Hematopoietic multipotent progenitor cell treated with erythropoietin and hydrocortisone succinate and interleukin-3 and kit ligand, for 6 days (in vitro differentiated cells): ENCODE measurements around the gene APOO.
"Not testable (repeated sequence)": the region's sequence is repeated elsewhere in the genome, so short reads cannot be mapped to it uniquely, and the experiment has no call there.

Source experiments
- DNase-seq: peaks from one replicate; pipeline ENCODE4 v3.0.0-alpha.2; 2015

The APOO gene

DNA sequence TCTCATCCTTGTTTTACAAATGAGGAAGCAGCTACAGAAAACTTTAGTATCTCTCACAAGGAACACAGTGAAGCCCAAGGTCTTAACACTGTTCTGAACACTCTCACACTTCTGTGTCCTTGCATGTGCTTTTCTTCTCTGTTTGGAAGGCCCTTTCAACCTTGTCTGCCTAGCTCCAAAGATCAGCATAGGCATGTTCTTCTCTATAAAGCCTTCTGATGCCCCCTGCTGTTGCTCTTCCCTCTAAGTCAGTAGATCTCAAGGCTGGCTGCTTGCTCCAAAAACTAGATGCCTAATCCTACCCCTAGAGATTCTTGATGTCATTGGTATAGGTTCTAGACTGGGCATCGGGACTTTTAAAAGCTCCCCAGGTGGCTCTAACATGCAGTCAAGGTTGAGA is 5.9 kb downstream of the APOO start:
- peak; percentile 92 for DNase-seq

DNA sequence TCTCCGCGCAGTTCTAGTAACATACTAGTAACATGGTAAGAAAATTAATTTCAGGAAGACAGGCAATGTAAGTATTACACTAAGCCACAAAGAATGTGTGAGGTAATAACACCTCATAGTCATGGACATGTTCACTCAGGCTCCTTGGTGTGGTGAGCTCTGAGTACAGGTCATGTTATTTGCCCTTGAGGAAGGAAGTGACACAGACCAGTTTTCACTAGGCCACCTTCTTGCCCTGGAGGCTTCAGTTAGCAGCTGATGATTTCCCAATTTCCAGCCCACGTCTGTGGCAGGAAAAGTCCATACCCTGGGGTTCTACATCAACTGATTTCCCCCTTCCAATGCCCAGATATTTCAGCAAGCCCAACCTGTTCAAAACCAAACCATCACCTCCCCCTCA is 6.7 kb downstream of the APOO start:
- peak; percentile 32 for DNase-seq

DNA sequence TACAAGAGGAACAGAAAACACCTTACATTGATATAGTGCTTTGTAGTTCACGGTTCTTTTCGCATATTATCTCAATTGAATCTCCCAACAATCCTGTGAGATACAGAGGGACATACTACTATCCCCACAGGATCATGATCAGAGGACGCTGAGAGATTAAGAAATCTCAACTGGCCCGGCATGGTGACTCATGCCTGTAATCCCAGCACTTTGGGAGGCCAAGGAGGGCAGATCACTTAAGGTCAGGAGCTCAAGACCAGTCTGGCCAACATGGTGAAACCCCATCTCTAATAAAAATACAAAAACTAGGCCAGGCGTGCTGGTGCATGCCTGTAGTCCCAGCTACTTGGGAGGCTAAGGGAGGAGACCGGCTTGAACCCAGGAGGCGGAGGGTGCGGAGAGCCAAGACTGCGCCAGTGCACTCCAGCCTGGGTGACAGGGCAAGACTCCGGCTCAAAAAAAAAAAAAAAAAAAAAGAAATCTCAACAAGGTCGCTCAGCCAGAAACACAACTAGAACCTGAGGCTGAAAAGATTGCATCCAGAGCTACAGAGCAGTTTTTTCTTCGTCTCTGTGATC is 7.4 kb downstream of the APOO start:
- DNase-seq: no peak

DNA sequence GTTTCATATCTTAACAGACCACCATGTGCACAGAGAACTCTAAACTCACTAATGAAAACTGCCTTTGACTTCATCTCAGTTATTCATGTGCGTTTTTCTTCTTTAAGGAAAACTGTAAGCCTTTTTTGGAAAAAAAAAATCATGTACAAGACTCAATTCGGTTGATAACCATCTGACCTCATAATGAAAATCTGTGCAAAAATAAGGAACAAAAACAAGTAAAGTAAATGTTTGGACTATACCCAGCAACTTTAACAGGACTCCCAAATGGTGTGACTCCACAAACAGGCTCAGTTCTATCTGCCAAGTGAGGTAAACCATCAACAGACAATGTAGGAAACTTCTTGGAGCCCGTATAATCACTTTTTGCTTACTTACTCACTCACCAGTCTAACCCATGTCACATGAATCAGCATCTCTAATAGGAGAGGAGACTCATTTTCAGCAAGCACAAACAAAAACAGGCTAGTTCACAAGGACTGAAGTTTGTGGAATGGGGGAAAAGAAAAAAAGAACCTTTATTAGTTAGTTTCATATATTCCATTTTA is 9.3 kb downstream of the APOO start:
- no peak for DNase-seq

DNA sequence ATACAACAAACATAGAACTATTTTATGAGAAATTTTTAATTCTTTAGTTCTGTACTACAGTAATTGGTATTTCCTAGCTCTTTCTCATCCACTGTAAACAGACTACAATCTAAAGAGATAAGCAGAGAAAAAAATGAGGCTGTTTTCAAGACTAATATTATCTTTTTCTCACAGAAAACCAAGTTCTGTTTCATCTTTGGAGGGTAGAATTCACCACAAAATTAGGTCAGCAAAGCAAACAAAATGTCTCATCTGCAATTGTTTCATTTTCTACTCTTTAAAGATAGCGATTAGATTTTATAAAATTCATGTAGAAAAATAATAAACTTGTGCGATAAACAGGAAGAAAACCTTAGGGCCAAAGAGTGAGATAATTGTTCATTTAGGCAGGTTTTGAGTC is 10.8 kb downstream of the APOO start:
- peak; percentile 68 for DNase-seq

DNA sequence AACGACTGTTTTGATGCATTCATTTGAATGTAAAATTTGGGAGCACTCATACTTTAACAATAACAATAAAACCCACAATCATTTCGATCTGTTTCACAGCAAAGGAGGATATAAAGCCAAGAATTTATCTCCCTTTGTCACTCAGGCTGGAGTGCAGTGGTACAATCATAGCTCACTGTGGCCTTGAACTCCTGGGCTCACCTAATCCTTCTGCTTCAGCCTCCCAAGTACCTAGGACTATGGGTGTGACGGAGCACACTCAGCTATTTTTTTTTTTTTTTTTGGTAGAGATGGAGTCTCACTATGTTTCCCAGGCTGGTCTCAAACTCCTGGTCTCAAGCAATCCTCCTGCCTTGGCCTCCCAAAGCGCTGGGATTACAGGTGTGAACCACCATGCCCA is 11.2 kb downstream of the APOO start:
- DNase-seq: not testable (repeated sequence)

DNA sequence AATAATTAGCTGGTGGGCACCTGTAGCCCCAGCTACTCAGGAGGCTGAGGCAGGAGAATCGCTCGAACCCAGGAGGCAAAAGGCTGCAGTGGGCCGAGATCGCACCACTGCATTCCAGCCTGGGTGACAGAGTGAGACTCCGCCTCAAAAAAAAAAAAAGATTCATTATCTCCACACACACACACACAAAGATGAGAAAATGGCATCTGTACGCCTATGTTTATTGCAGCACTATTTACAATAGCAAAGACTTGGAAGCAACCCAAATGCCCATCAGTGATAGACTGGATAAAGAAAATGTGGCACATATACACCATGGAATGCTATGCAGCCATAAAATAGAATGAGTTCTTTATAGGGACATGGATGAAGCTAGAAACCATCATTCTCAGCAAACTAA is 12.7 kb downstream of the APOO start:
- DNase-seq: peak; percentile 56

DNA sequence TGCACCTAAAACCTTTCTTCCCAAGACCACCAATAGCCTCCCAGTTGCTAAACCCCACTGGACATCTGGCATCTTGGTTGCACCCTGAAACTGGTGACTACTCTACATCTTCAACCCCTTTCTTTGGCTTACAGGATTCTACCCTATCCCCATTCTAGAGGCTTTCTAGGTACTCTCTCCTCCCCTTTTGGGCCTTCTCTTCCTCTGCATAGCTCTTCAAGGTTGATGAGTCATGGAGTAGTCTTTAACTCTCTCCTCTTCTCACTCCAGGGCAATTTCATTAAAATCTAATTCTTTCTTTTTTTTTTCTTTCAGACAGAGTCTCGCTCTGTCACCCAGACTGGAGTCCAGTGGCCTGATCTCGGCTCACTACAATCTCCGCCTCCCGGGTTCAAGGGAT is 16.8 kb downstream of the APOO start:
- no peak for DNase-seq

DNA sequence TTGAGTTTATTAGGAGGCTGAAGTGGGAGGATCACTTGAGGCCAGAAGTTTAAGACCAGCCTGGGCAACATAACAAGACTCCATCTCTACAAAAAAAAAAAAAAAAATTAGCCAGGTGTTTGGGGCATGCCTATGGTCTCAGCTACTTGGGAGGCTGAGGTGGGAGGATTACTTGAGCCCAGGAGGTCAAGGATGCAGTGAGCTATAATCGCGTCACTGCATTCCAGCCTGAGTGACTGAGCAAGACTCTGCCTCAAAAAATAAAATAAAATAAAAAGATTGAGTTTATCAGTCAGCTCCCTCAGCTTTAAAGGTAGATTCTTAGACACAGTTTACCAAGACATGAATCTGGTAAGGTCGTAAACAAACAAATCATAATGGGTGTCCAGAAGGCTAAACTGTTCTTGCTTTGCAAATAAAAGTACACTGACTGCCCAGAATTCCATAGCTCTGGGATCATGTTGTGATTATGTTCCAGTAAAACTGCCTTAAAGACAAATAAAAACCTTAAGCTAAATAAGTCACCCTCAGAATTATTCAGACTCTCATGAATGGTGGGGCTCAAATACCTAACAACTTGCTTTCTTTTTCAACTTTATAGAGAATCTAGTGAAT is 18.7 kb downstream of the APOO start:
- no peak for DNase-seq

DNA sequence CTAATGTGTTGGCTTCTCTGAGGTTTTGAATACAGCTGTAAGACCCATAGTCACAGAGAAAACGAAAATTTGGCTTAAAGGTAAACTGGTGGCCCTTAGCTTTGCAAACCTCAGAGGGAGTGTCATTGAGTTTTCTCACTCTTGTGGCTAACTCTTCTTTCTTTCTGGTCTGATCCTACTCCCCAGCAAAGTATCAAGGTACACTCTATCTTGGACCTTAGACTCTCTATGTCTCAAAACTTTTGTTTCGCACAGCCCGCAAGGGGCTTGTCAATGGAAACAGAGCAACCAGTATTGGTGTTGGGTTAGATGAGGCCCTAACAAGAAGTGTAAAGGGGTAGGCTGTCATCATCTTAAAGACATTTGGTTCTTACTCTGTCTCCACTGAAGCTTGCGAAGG is 19.8 kb downstream of the APOO start:
- no peak for DNase-seq

DNA sequence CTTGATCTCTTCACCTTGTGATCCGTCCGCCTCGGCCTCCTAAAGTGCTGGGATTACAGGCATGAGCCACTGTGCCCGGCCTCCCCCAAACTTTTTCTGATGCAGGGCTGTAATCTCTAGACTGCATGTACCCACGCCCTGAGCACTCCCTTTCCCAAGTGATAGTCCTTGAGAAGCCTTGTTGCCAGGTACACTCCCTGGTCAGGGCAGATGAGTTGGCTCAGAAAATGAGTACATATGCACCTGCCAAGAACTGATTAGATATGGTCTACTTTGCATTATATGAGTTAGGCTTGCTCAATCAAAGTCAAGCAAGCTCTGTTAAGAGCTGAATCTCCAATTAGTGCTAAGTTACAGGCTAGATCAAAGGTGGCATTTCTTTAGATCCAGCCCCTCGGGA is 20.3 kb downstream of the APOO start:
- DNase-seq: peak; percentile 76

DNA sequence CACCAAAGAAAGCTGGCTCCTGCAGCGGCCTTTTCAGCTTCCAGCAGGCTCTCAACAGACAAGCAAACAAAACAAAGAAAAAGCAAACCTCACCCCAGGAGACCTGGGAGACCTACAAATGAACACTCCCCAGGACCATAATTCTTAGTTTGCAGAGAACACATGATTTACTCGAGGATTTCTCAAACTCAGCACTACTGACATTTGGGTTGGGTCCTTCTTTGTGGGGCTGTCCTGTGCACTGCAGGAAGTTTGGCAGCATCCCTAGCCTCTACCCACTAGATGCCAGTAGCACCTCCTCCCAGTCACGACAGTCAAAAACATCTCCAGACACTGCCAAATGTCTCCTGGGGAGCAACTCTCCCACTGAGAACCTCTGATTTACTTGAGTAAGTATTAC is 21.9 kb downstream of the APOO start:
- DNase-seq: no peak

DNA sequence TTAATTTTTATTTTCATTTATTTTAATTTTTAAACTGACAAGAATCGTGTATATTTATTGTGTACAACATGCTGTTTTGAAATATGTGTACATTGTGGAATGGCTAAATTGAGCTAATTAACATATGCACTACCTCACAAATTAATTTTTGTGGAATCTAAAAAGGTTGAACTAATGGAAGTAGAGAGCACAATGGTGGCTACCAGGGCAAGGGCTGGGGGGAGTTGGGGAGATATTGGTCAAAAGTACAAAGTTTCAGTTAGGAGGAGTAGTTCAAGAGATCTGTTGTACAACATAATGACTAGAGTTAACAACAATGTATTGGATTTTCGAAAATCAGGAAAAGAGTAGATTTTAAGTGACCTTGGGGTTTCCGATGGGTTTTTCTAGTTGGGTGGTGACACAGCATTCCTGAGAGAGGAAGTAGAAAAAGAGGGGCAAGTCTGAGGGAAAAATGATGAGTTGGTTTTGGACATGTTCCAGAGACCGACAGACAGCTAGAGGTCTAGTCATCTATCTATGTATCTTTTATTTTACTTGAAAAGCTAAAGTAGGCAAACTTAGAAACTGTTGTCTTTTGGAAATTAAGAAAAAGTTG is 23.2 kb downstream of the APOO start:
- peak; percentile 56 for DNase-seq

DNA sequence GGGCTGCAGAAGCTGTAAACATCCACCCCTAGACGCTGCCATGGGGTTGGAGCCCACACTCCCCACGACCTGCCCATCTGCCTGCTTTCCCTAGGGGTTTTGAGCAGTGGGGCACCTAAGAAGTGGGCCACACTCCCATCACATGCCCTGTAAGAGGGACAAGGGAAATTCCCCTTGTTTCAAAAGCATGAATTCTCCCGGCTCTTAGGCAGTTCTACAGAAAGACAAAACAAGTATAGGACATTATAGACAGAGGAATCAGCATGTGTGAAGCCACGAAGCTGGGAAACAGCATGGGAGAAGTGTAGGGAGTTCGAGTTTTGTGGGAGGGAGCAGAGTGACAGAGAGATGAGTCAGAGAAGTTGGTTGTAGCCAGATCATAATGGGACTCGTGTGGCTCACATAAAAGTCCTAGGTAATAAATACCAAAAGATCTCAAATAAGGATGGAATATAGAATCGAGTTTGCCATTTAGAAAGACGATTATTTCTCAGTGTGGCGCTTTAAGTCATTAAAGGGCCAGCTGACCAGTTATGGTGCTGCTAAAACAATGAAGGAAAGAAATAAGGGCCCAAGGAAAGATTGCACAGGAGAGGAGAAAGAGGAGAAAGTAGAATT is 23.9 kb downstream of the APOO start:
- no peak for DNase-seq

DNA sequence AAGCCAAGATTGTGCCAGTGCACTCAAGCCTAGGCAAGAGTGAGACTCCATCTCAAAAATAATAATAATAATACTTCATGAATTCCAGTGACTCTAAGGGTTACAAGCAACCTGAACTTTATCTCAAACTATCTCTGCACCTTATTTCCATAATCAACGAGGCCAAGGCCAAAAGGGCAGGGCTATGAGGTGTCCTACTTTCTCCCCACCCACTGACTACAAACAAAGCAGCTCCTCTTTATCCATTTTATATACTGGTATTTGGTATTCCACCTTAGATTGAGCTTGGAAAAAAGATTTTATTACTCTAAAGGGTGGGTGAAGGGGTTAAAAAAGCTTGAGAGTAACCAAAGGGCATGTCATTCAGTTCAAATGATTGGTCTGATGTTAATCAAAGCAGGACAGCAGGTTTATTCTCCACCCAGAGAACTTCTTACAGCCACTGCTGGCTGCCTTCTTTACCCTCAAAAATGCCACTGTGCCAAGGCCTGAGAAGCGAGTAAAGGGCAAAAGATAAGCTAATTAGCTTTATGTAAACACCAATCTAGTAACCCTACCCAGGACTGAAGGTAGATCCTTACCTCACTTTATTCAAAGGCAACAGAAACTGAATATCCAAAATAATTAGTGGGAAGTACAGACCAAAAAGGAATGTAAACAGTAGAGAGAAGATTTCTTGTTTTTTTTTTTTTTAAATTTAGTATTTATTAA is 28.2 kb downstream of the APOO start:
- no peak for DNase-seq

DNA sequence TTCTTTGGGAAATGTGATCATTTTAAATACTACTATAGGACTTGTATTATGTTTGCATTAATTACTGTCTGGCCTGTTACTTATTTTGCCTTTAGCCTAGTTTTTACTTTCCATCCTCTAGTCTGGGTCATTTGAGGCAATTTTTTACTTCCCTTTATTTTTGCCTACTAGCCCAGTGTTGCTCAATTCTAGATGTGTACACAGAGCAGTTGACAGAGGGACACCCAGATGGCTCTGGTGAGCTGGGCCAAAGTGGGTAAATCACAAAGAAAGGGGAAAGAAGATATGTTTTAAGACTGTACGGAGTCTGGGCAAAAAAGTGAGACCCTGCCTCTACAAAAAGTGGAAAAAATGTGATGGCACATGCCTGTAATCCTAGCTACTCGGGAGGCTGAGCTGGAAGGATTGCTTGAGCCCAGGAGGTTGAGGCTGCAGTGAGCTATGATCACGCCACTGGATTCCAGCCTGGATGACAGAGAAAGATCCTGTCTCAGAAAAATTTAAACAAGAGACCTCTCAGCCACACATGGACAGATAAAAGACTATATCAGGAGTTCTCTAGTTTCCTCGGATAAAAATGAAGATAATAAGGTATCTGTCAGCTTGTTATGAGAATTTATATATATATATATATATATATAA is 35.7 kb downstream of the APOO start:
- DNase-seq: peak; percentile 62

DNA sequence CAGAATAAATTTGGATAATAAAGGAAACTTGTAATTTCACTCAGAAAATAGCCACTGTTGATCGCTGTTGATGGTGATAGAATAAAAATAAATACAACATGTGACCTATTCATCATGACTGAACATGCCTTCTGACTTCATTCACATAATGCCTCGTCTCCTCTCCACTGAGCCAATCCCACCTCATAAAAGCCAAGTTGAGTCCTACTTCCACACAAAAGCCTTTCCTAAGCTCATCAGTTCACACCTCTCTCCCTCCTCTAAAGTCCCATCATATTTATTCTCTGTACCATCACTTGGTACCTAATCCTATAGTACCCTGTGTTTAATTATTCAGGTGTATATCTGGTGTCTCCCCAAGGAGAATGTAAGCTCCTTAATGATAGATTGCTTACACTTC is 37.7 kb downstream of the APOO start:
- DNase-seq: no peak

DNA sequence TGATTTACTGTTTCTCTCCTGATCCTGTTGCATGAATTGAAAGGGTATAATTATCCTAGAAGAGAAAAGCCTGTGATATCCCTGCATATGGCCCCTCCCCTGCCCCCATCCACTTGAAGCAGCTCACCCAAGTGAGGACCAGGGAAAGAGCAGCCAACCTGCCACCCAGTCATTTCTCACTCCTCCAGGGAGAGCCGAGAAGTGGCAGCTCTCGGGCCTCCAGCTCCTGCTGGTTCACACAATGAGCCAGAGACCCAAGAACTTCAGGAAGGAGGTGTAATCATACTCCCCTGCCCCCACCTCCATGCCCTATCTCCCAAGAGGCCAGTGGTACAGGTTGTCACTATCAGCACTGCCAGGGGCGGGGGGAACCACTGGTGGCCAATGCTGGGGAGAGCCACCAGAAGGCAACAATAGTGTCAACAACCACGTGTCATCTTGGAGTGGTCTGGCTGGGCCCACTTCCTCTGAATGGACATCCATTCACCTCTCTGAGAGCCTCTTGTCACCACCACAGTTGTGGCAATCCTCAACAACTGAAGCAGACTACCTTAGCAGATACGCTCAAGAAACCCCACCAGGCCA is 42.9 kb downstream of the APOO start:
- peak; percentile 33 for DNase-seq

DNA sequence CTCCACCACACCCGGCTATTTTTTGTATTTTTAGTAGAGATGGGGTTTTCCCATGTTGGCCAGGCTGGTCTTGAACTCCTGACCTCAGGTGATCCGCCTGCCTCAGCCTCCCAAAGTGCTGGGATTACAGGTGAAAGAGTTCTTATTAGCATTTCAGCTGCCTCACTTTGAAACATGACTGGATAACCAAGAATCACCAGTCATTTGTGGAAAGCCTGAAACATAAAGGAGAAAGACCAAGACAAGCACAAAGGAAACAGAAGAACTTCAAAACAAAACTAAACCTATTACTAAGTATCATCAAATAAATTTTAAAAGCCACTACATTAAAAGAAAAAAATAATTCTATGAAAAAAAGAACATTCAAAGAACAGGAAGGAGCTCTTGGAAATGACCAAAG is 45.8 kb downstream of the APOO start:
- DNase-seq: not testable (repeated sequence)

DNA sequence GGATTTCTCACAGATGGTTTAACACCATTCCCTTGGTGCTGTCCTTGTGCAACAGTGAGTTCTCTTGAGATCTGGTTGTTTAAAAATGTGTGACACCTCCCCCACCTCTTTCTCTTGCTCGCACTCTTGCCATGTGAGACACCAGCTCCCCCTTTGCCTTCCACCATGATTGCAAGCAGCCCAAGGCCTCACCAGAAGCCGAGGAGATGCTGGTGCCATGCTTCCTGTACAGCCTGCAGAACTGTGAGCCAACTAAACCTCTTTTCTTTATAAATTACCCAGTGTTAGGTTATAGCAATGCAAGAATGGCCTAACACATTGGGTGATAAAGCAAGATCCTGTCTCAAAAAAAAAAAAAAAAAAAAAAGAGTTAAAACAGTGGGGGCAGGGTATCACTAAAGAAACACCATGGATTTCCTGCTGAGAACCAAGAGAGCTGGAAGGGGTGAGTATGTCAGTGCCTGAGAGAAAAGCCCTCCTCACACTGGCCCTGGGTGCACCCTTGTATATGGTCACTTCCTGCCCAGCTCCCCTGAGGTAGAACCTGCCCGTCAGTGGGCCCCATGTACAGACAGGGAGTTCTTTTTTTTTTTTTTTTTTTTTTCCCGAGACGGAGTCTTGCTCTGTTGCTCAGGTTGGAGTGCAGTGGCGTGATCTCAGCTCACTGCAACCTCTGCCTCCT is 46.4 kb downstream of the APOO start:
- DNase-seq: no peak

DNA sequence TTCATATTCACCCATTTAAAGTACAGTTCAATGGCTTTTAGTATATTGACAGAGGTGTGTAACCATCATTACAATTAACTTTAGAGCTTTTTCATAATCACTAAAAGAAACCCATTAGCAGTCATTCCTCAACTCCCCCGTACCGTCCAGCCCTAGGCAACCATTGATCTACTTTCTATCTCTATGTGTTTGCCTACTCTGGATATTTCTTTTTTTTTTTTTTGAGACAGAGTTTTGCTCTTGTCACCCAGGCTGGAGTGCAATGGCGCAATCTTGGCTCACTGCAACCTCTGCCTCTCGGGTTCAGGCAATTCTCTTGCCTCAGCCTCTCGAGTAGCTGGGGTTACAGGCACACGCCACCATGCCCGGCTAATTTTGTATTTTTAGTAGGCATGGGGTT is 48.5 kb downstream of the APOO start:
- not testable (repeated sequence) for DNase-seq

DNA sequence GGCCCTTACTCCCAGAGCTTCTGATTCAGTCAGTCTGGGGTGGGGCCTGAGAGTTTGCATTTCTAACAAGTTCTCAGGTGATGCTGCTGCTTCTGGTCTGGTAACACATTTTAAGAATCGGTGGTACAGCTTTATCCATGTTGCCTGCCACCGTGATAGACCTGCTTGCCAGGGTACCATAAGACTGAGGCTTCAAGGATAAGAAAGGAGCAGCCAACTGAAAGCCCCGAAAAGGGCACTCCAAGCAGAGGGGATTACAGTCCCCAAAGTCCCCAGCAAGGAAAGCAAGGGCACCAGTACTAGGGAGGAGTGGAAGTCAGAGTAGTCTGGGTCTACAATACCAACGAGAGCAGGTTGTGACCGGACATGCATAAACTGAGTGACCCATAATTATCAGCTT is 49.8 kb downstream of the APOO start:
- no peak for DNase-seq
